ENCODE results near the gene ZNF735.

DNA sequence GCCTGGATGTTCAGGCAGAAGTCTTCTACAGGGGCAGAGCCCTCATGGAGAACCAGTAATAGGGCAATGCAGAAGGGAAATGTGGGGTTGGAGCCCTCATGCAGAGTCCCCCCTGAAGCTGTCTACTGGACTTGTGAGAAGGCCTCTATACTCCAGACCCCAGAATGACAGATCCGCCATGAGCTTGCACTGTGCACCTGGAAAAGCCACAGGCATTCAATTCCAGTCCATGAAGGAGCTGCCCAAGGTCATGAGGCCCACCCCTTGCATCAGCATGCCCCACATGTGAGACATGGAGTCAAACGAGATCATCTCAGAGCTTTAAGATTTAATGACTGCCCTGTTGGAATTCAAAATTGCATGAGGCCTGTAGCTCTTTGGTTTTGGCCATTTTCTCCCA is 16.4 kb downstream of the ZNF735 start:
- TF ChIP-seq, protein P1, sequence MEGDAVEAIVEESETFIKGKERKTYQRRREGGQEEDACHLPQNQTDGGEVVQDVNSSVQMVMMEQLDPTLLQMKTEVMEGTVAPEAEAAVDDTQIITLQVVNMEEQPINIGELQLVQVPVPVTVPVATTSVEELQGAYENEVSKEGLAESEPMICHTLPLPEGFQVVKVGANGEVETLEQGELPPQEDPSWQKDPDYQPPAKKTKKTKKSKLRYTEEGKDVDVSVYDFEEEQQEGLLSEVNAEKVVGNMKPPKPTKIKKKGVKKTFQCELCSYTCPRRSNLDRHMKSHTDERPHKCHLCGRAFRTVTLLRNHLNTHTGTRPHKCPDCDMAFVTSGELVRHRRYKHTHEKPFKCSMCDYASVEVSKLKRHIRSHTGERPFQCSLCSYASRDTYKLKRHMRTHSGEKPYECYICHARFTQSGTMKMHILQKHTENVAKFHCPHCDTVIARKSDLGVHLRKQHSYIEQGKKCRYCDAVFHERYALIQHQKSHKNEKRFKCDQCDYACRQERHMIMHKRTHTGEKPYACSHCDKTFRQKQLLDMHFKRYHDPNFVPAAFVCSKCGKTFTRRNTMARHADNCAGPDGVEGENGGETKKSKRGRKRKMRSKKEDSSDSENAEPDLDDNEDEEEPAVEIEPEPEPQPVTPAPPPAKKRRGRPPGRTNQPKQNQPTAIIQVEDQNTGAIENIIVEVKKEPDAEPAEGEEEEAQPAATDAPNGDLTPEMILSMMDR (conservative IDR thresholded peaks at IDR 0.05 in 1 of 2, IDR thresholded peaks at IDR 0.05 in 1 of 2; ENCODE audit: extremely low read depth in 1 of 2, insufficient read depth in 1 of 2, low read depth in 1 of 2, low read length in 2 of 2) = no peak
- no peak for TF ChIP-seq EZH2 (IDR thresholded peaks at IDR 0.05; ENCODE audit: borderline replicate concordance, low read length)

Measured in mammary epithelial cell (primary cell).